ENCODE data around the gene ST3GAL3.

DNA sequence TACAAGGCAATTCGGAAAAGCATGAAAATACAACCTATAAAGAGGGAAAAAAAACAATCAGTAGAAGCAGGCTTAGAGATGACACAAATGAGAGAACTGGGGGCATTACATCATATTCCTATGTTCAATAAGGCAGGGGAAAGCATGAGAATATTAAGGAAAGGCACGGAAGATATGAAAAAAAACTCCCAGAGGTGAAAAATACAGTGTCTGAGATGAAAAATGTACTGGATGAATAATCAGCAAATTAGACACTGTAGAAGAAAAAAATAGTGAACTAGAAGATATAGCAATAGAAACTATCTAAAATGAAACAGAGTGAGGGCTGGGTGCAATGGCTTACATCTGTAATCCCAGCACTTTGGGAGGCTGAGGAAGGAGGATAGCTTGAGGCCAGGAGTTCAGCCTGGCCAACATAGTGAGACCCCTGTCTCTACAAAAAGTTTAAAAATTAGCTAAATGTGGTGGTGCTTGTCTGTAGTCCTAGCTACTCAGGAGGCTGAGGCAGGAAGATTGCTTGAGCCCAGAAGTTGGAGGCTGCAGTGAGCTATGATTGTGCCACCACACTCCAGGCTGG lies 101.8 kb downstream of the ST3GAL3 start:
- TF ChIP-seq, protein P1, sequence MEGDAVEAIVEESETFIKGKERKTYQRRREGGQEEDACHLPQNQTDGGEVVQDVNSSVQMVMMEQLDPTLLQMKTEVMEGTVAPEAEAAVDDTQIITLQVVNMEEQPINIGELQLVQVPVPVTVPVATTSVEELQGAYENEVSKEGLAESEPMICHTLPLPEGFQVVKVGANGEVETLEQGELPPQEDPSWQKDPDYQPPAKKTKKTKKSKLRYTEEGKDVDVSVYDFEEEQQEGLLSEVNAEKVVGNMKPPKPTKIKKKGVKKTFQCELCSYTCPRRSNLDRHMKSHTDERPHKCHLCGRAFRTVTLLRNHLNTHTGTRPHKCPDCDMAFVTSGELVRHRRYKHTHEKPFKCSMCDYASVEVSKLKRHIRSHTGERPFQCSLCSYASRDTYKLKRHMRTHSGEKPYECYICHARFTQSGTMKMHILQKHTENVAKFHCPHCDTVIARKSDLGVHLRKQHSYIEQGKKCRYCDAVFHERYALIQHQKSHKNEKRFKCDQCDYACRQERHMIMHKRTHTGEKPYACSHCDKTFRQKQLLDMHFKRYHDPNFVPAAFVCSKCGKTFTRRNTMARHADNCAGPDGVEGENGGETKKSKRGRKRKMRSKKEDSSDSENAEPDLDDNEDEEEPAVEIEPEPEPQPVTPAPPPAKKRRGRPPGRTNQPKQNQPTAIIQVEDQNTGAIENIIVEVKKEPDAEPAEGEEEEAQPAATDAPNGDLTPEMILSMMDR (conservative IDR thresholded peaks at IDR 0.05), result no peak
- TF ChIP-seq ZFX (IDR thresholded peaks at IDR 0.05), result no peak

Data from C4-2B (cell line).